Motor neuron (in vitro differentiated cells): ENCODE data around the gene LAMTOR4. TPM values are rescaled to one million over a fixed set of nuclear protein-coding genes. Genes with fewer than 3 reads are reported as not detected.

ENCODE experiments used
- ATAC-seq, 8 experiments: fragments of 200-7000 bp; cut with Tn5 transposase; replicated peaks in 6 of 8; 2 replicates each; pipeline ENCODE4 v1.8.0; 2021; ENCODE audit warnings: mild to moderate bottlenecking in 8 of 8, moderate library complexity in 8 of 8
- H3K27ac ChIP-seq, 2 donors: fragments of 250-450 bp; sonication (Bioruptor Pico); 2 replicates each; pipeline ENCODE4 v1.9.0; 2021; ENCODE audit warnings: antibody characterized with exemption in 2 of 2, mild to moderate bottlenecking in 2 of 2, moderate library complexity in 1 of 2
- H3K4me1 ChIP-seq, 2 donors: fragments of 250-450 bp; sonication (Bioruptor Pico); replicated peaks in 1 of 2; 2 replicates each; pipeline ENCODE4 v1.6.1; 2021; ENCODE audit warnings: antibody characterized with exemption in 2 of 2, mild to moderate bottlenecking in 2 of 2, moderate library complexity in 1 of 2
- H3K4me3 ChIP-seq, 5 donors: fragments of 250-450 bp; sonication (Bioruptor Pico); 2 replicates each; pipeline ENCODE4 v1.9.0; 2021; ENCODE audit warnings: antibody characterized with exemption in 5 of 5, mild to moderate bottlenecking in 5 of 5, moderate library complexity in 4 of 5
- WGBS, 10 experiments: fragments of 450-650 bp; shearing (Covaris generic); methylation state at CpG; one replicate each; pipeline ENCODE4 v1.0.0; 2022; 5-methylcytosine and 5-hydroxymethylcytosine counted together
- in situ Hi-C, 9 experiments: fragments of 400-800 bp; cut with MboI; loops; one replicate each; pipeline ENCODE4 v1.15.0; 2021; ENCODE audit warnings: low sequenced_read_pairs in 9 of 9, low pct_unique_long_range_greater_than_20kb in 2 of 9; ENCODE audit not compliant: unreplicated experiment in 9 of 9
- total RNA-seq, 8 experiments: library from RNA; unstranded; fragments of 300-600 nt; gene quantifications; 2 replicates each; pipeline versions ENCODE4 v1.2.3 to v1.2.4, GENCODE V29; 2022

LAMTOR4 gene
- total RNA-seq, 8 experiments from 2014 or later = 74.0 to 145 (median 111) TPM

DNA sequence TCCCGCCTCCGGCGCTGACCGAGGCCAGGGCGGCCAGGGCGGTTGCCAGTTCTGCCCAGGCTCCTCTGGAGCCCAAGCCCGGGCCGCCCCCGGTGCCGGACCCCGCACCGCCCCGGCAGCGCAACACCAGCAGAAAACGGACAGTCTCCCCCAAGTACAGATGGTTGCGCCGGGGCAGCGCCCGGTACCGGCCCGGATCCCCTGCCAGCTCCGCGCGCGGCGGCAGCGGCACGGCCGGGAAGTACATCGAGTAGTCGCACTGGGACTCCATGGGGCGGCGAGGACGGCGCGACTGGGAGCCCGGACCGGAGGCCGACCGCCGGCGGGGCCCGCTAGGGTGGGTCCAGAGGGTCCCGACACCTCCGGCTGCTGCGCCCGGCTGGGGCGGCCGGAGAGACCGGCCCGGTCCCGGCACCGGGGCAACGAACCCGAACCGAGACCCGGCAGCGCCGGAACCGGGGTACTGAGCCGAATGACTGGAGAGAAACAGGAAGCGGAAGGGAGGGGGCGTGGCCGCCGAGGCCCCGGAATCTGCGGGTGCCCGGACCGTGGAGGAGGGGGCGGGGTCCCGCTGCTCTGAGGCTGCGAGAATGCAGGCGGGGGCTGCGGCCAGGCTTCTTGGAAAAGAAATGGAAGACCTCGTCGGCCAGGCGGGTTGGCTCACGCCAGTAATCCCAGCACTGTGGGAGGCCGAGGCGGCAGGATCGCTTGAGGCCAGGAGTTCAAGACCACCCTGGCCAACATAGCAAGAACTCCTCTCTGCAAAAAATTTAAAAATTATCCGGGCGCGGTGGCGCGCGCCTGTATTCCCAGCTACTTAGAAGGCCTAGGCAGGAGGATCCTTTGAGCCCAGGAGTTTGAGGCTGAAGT lies 9.7 kb downstream of the LAMTOR4 start, which contains the start of gene TRAPPC14:
Gene TRAPPC14, minus strand, starts transcription at position 495 of the 870 bp plus-strand sequence. Its CDS starts 224 bp downstream, at position 271.
- in situ Hi-C loops = no loop called here
- ATAC-seq = peak; percentile 81 to 91 (median 86)
- WGBS, 10 experiments = 0 to 33% (median 20%) methylated on average over 2 to 7 of the region's 87 CpGs; no CpG with 5 or more reads in 7 of the 10 experiments

DNA sequence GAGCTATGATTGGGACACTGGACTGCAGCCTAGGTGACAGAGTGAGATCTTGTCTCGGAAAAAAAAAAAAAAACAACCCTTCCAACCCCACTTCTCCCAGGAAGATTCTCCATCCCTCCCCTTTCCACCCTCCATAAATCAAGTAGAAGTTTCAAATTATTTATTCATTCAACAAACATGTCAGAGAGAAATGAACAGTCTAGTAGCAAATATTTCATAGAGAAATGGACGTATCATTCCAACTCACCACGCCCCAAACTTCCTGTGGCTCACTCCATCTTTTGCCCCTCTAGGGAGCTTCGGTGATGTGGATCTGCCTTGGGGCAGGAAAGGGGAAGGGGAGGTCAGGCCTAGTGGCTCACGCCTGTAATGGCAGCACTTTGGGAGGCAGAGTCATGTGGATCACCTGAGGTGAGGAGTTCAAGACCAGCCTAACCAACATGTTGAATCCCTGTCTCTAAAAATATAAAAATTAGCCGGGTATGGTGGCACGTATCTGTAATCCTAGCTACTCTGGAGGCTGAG lies 10.4 kb downstream of the LAMTOR4 start:
- in situ Hi-C loops = no loop called here
- H3K27ac ChIP-seq = peak overlapping the region; percentile 50 to 54

More for the DNA sequence above, 9.7 kb downstream of the LAMTOR4 start, which contains the start of gene TRAPPC14:
- peak within 1 kb of the TSS; percentile 69 to 93 (median 83) for H3K4me3 ChIP-seq
- H3K4me1 ChIP-seq = peaks cover 6 to 10% of the 10 kb centered on the region in 2 donors
- H3K27ac ChIP-seq = peak within 1 kb of the TSS; percentile 50 to 54

DNA sequence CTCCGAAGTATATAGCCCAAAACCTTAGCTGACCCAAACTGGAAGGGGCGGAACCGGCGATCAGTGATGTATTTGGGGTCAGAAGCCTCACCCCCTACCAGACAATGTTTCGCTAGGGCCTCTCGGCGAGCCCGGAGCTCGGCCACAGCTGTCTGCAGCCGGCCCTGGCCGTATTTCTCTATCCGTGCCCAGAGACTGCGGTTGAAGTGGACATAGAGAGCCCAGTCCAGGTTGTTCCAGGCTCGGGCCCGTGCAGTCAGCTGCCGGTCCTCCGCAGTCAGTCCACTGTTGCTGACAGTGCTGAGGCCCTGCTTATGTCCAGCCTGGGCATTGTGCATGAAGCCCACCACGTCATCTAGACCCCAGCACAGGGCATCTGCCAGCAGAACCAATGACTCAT lies 11.3 kb downstream of the LAMTOR4 start:
- Histone ChIP-seq H3K27ac (no peak overlapping the region), H3K4me1 (peaks cover 6 to 10% of the 10 kb centered on the region in 2 donors), H3K4me3 (no peak overlapping the region)
- in situ Hi-C loops = no loop called here
- WGBS, 10 experiments = 88 to 100% (median 91%) methylated on average over 3 to 8 of the region's 18 CpGs; no CpG with 5 or more reads in 5 of the 10 experiments
- no peak for ATAC-seq

More for the DNA sequence above, 10.4 kb downstream of the LAMTOR4 start:
- 34 to 96% (median 72%) methylated on average over 2 to 5 of the region's 7 CpGs; no CpG with 5 or more reads in 2 of the 10 experiments for WGBS, 10 experiments
- no peak for ATAC-seq
- H3K4me3 ChIP-seq = peak overlapping the region; percentile 69 to 93 (median 83)
- peaks cover 6 to 10% of the 10 kb centered on the region in 2 donors for H3K4me1 ChIP-seq

DNA sequence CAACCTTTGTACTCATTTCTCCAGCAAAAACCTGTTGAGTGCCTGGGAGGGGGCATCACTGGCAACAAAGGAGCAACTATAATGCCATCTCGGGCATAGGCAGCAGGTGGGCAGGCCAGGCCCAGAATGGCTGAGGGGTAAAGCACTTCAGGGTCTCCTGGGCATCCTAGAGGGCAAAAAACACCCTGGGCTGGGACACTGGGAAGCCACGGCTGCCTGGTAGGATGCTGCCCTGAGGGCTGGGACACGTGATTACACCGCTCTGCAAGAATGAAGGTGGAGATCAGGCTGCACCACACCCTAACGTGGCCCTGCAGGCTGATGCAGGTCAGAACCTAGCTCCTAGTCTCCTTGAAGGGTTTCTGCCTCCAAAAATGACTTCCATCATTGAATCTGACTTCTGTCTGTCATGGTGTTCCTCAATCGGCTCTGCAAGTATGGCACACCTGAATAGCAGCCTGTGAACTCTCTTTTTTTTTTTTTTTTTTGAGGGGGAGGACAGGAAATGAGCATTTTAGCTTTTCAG lies 14.4 kb downstream of the LAMTOR4 start:
- 47 to 100% (median 60%) methylated on average over 1 to 6 of the region's 6 CpGs; no CpG with 5 or more reads in 1 of the 10 experiments for WGBS, 10 experiments
- H3K4me1 ChIP-seq = peaks cover 13% of the 10 kb centered on the region in 2 donors
- in situ Hi-C loops = no loop called here
- peak in 2 of 8 experiments; percentile 9 to 36 for ATAC-seq
- no peak overlapping the region for H3K27ac ChIP-seq
- no peak overlapping the region for H3K4me3 ChIP-seq

DNA sequence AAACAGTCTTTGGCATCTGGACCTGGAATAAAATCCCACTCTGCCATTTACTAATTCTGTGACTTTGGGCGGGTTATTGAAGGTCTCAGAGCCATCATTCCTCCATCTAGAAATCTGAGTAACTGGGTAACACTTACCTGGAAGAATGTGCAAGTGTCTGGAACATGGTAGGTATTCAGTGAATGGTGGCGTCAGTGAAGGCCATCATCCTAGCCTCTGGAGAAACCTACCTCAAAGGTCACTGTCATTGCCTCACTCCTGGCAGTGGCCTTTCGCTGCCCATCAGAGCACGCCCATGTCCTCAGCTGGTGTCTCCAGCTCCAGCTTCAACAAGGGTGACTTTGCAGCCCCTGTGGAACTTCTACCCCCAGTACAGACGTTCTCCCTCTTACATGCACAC lies 15.2 kb downstream of the LAMTOR4 start:
- in situ Hi-C loops = no loop called here
- H3K27ac ChIP-seq = no peak overlapping the region
- peaks cover 16 to 19% of the 10 kb centered on the region in 2 donors for H3K4me1 ChIP-seq
- WGBS, 10 experiments = 79 to 94% (median 92%) methylated on average over 1 to 4 of the region's 5 CpGs; no CpG with 5 or more reads in 5 of the 10 experiments
- no peak for ATAC-seq
- H3K4me3 ChIP-seq = no peak overlapping the region

DNA sequence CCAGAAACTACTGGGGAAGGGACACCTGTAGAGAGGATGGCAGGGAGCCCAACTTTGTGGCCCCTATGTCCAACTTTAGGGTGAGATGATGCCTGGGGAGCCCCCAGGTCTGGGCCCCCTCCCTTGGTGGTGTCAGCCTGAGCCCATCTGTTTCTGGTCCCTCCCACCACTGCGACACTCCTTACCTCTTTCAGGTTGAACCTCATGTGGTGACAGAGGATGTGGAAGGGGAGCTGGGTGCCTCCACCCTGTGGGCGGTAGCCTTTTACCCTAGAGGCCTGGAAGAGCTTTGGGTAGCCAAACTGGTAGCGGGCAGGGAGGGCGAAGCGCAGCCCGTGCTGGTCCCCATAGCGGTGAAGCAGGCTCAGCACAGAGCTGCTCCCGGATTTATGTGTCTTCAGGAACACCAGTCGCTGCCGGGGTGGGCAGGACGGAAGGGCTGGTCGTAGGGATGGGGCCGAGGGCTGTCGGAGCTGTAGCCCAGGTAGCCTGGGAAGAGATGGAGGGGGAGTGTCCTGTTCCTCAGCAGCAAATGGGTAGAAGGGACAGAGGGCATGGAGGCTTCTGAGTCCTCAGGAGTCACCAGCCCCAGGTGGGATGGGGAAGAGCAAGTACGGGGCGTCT lies 17.7 kb downstream of the LAMTOR4 start:
- WGBS, 10 experiments = 40 to 100% (median 81%) methylated on average over 1 to 8 of the region's 16 CpGs; no CpG with 5 or more reads in 7 of the 10 experiments
- Histone ChIP-seq H3K4me1 (peaks cover 16 to 29% of the 10 kb centered on the region in 2 donors), H3K27ac (no peak overlapping the region), H3K4me3 (no peak overlapping the region)
- no peak for ATAC-seq
- in situ Hi-C loops = no loop called here

DNA sequence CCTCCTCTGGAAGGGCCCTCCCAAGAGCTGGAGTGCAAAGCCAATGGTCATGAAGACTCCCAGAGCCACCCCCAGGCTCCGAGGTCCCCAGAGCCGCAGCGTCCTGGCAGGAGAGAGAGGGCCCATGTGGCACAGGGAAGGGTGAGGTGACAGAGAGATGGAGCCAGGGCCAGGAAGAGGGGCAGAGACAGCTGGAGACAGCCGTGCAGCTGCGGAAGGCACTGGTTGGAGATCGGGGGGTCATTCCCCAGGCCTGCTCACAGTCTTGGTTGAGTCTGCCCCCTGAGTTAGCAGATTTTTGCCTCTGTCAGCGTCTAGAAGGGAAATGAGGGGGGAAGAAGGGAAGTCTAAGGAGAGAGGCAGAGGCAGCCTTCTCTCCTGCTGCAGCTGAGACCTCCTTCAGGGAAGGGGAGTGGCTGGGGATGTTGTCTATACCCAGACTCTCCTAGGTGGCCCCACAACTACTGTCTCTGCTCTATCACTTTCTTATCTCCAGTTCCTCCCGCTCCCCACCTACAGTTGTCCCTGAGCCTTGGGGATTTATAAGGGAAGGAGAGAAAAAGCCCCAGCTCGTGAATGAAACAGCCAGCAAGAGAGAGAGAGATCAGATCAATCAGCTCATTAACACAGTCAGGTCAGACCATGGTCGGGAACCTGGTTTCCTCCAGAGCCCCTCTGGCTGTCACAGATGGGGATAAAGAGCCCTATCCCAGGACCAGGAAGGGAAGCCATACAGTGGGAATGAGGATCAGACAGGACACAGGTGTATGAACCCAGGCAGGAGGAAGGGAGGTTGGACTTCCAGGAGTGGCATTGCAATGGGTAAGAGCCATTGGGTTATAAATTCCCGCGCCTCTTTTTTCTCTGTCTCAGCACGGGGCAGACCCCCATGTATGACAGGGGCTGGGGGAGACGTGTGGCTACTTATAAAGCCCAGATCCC lies 18.5 kb downstream of the LAMTOR4 start:
- Histone ChIP-seq H3K4me1 (peaks cover 18 to 32% of the 10 kb centered on the region in 2 donors), H3K4me3 (peak overlapping the region in 1 of 5 donors; percentile 15), H3K27ac (no peak overlapping the region)
- WGBS, 10 experiments = 11 to 73% (median 42%) methylated on average over 1 to 4 of the region's 14 CpGs; no CpG with 5 or more reads in 4 of the 10 experiments
- in situ Hi-C loops = no loop called here
- ATAC-seq = peak in 3 of 8 experiments; percentile 8 to 14 (median 9)

DNA sequence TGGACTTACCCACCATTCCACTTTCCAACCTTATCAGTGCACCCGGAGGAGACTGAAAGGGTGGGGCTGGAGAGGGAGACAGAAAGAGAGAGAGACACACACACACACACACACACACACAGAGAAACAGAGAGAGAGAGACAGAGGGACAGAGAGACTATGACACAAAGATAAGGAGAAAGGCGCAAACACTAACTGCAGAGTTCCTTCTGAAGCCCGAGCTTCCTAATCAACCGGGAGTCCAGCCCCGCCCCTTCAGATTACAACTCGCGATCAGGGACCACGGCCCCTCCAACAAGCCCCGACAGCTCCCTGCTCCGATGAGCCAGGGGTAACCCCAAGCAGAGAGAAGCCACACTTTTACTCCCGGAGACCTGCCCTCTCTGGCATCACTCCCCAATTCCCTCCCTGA lies 19.2 kb downstream of the LAMTOR4 start:
- H3K4me1 ChIP-seq = peaks cover 18 to 32% of the 10 kb centered on the region in 2 donors
- WGBS, 10 experiments = 9 to 20% (median 15%) methylated on average over 2 to 4 of the region's 11 CpGs; no CpG with 5 or more reads in 7 of the 10 experiments
- peak; percentile 3 to 43 (median 29) for ATAC-seq
- H3K27ac ChIP-seq = no peak overlapping the region
- in situ Hi-C loops = no loop called here
- H3K4me3 ChIP-seq = peak overlapping the region in 2 of 5 donors; percentile 15 to 17

DNA sequence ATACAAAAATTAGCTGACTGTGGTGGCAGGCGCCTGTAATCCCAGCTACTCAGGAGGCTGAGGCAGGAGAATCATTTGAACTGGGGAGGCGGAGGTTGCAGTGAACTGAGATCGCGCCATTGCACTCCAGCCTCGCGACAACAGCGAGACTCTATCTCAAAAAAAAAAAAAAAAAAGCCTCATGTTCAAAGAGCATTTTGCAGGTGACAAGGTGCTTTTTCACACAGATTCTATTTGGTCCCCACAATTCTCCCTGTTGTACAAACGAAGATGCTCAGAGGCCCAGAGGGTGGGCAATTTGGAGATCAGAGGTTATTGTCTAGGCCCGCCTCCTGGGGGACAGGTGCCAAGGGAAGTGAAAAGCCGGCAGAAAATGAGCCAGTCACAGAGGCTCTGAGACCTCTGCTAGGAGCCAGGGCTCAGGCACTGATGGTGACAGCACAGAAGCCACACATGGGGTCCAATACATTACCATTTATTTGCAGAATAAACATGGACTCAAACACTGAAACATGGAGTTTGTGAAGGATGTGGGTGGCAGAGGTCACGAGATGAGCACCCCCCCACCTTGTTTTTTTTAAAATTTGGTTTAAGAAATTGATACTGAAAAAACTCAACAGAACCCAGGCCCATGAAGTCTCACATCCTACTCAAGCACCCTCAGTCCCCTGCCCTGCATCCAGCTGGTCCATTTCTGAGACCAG lies 20.6 kb downstream of the LAMTOR4 start:
- Histone ChIP-seq H3K4me1 (peaks cover 18 to 32% of the 10 kb centered on the region in 2 donors), H3K27ac (no peak overlapping the region), H3K4me3 (no peak overlapping the region)
- ATAC-seq = no peak
- in situ Hi-C loops = no loop called here
- 63 to 100% (median 90%) methylated on average over 1 to 8 of the region's 11 CpGs; no CpG with 5 or more reads in 2 of the 10 experiments for WGBS, 10 experiments

DNA sequence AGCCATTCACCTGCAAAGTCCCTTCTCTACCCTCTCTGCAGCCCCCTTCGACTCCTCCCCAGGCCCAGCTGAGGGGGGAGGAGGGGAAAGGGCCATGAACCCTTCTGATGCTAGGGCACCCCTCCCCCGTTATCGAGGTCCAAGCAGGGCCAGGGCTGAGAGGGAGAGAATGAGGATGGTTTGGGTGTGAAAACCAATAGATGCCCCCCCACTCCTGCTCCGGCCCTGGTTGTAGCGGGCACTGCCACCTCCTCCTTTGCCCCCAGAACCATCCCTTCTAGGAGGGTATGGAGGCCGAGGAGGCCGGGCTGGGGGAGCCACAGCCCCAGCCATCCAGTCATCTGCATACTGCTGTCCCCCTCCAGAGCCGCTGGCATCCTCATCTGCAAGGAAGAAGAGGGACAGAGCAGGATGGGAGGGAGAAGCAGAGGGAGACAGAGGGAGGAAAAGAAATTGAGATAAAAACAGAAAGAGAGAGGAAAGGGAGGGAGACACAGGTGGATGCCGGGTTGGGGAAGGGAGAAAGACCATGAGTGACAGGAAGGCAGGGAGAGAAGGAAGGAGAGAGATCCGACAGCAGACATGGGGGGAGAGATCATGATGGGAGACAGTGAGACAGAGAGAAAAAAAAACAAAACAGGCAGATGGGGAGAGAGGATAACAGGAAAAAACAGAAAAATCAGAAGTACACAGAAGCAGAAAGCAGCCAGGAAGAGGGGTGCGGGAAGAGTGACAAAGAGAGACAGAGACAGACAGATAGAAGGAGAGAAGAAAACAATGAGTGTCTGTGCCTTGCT lies 21.6 kb downstream of the LAMTOR4 start:
- in situ Hi-C loops = no loop called here

More for the DNA sequence above, 21.6 kb downstream of the LAMTOR4 start:
- ATAC-seq = no peak
- 40 to 97% (median 73%) methylated on average over 1 to 8 of the region's 11 CpGs; no CpG with 5 or more reads in 2 of the 10 experiments for WGBS, 10 experiments
- Histone ChIP-seq H3K4me3 (no peak overlapping the region), H3K27ac (no peak overlapping the region), H3K4me1 (peaks cover 18 to 32% of the 10 kb centered on the region in 2 donors)
